Calu3 (cell line): ENCODE data around the gene CA6. TPM values are rescaled to one million over a fixed set of nuclear protein-coding genes. Genes with fewer than 3 reads are reported as not detected.

Experiments used
- BruUV-seq: library from RNA; stranded (reverse); fragments of 400-500 nt; replicated peaks from 2 replicates; lab custom pipeline; 2021; lab: Mats Ljungman, UMichigan
- CTCF ChIA-PET: fragments of 300-600 bp; sonication (Branson Sonifier 250); formaldehyde crosslinking; loops from one replicate; lab custom pipeline; 2022; ENCODE audit warnings: antibody characterized with exemption; lab: Charles Lee
- DNase-seq: peaks from one replicate; pipeline ENCODE4 v3.0.0; 2022
- H3K27ac Mint-ChIP-seq: one replicate; pipeline ENCODE4 v1.8.0; 2022; ENCODE audit warnings: mixed read lengths; ENCODE audit not compliant: unreplicated experiment
- H3K27me3 Mint-ChIP-seq: one replicate; pipeline ENCODE4 v1.8.0; 2022; ENCODE audit warnings: mixed read lengths; ENCODE audit not compliant: unreplicated experiment
- H3K36me3 Mint-ChIP-seq: one replicate; pipeline ENCODE4 v1.8.0; 2022; ENCODE audit warnings: mild to moderate bottlenecking, moderate library complexity, mixed read lengths; ENCODE audit not compliant: insufficient read depth, unreplicated experiment
- H3K4me1 Mint-ChIP-seq: one replicate; pipeline ENCODE4 v1.8.0; 2022; ENCODE audit warnings: mild to moderate bottlenecking, low read depth, mixed read lengths; ENCODE audit not compliant: unreplicated experiment
- H3K4me3 Mint-ChIP-seq: one replicate; pipeline ENCODE4 v1.8.0; 2022; ENCODE audit warnings: mild to moderate bottlenecking, low read depth, moderate library complexity, mixed read lengths; ENCODE audit not compliant: unreplicated experiment
- H3K9me3 Mint-ChIP-seq: one replicate; pipeline ENCODE4 v1.8.0; 2022; ENCODE audit warnings: low read depth, mixed read lengths; ENCODE audit not compliant: unreplicated experiment
- intact Hi-C: fragments of 100-400 bp; cut with micrococcal nuclease; formaldehyde crosslinking; loops from one replicate; pipeline ENCODE4 v1.10.0; 2022; ENCODE audit not compliant: unreplicated experiment
- total RNA-seq: library from RNA; stranded (reverse); gene quantifications from 2 replicates; pipeline ENCODE4 v1.2.3, GENCODE V29; 2022
- TF ChIP-seq, protein P1 (sequence below): fragments of 200-600 bp; IDR thresholded peaks from one replicate; pipeline ENCODE4 v1.8.0; 2022; ENCODE audit warnings: antibody characterized with exemption; ENCODE audit not compliant: unreplicated experiment

The CA6 gene
- total RNA-seq, 1 experiment from 2014 or later, result not detected

- Mint-ChIP-seq H3K4me3 (no peak overlapping the region), H3K27me3 (no peaks in the 10 kb centered on the region), H3K27ac (no peak overlapping the region), H3K9me3 (peaks cover 4% of the 10 kb centered on the region), H3K36me3 (peaks cover 1% of the 10 kb centered on the region), H3K4me1 (peaks cover 30% of the 10 kb centered on the region)
- TF ChIP-seq, protein P1, sequence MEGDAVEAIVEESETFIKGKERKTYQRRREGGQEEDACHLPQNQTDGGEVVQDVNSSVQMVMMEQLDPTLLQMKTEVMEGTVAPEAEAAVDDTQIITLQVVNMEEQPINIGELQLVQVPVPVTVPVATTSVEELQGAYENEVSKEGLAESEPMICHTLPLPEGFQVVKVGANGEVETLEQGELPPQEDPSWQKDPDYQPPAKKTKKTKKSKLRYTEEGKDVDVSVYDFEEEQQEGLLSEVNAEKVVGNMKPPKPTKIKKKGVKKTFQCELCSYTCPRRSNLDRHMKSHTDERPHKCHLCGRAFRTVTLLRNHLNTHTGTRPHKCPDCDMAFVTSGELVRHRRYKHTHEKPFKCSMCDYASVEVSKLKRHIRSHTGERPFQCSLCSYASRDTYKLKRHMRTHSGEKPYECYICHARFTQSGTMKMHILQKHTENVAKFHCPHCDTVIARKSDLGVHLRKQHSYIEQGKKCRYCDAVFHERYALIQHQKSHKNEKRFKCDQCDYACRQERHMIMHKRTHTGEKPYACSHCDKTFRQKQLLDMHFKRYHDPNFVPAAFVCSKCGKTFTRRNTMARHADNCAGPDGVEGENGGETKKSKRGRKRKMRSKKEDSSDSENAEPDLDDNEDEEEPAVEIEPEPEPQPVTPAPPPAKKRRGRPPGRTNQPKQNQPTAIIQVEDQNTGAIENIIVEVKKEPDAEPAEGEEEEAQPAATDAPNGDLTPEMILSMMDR, result no peak
- intact Hi-C loops, result no loop called here
- no TSS peak for BruUV-seq
- CTCF ChIA-PET, result no interaction called here
- DNase-seq, result no peak
Measured at GRCh38 chr1:8908388-8909151, 37.1 kb upstream of the CA6 start.

DNA sequence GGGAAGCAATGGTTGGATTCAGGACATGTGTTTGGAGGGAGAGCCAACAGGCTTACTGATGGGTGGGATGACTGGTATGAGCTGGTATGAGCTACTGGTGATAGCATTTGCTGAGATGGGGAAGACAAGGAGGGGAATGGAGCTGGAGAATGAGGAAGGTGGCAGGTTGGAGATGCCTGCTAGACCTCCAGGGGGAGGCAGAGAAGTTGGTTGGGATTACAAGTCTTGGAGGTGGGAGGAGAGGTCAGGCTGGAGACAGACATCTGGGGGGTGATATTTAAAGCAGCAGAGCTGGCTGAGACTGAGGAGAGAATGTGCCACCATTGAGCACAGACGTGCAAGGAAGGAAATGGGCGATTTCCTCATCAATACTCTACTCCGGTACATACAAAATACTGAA lies 35.3 kb upstream of the CA6 start:
- peaks cover 23% of the 10 kb centered on the region for H3K4me1 Mint-ChIP-seq
- no peak overlapping the region for H3K4me3 Mint-ChIP-seq
- TF ChIP-seq, protein P1, result no peak
- intact Hi-C loops, result no loop called here
- peaks cover 4% of the 10 kb centered on the region for H3K9me3 Mint-ChIP-seq
- BruUV-seq, result no TSS peak
- H3K27me3 Mint-ChIP-seq, result no peaks in the 10 kb centered on the region
- H3K36me3 Mint-ChIP-seq, result no peaks in the 10 kb centered on the region
- H3K27ac Mint-ChIP-seq, result no peak overlapping the region
- CTCF ChIA-PET, result no interaction called here
- DNase-seq, result no peak

DNA sequence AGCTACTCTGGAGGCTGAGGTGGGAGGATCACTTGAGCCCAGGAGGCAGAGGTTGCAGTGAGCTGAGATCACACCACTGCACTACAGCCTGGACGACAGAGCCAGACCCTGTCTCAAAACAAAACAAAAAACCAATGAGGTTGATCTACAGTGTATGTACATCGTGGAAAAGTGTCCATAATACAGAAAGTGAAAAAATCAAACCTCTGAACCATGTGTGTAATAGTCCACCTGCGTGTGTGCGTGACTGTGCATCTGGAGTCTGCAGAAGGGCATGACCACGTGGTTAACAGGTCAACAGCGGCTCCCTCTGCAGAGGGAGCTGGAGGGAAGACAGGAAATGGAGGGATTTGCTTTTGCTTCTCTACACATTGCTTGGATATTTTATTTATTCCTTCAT lies 34.8 kb upstream of the CA6 start:
- H3K27me3 Mint-ChIP-seq, result no peaks in the 10 kb centered on the region
- TF ChIP-seq, protein P1, result no peak
- H3K4me1 Mint-ChIP-seq, result peaks cover 18% of the 10 kb centered on the region
- H3K27ac Mint-ChIP-seq, result no peak overlapping the region
- H3K36me3 Mint-ChIP-seq, result no peaks in the 10 kb centered on the region
- no peak for DNase-seq
- no peak overlapping the region for H3K4me3 Mint-ChIP-seq
- intact Hi-C loops, result no loop called here
- peaks cover 4% of the 10 kb centered on the region for H3K9me3 Mint-ChIP-seq
- no TSS peak for BruUV-seq
- CTCF ChIA-PET, result no interaction called here

GRCh38 chr1:8911416-8912309 lies 34.0 kb upstream of the CA6 start:
- TF ChIP-seq, protein P1, result no peak
- Mint-ChIP-seq H3K9me3 (peaks cover 4% of the 10 kb centered on the region), H3K4me1 (peaks cover 15% of the 10 kb centered on the region), H3K27me3 (no peaks in the 10 kb centered on the region), H3K4me3 (no peak overlapping the region), H3K27ac (no peak overlapping the region), H3K36me3 (no peaks in the 10 kb centered on the region)
- BruUV-seq, result no TSS peak
- CTCF ChIA-PET, result no interaction called here
- intact Hi-C loops, result no loop called here
- no peak for DNase-seq
